Measurements from ENCODE around the gene RALBP1. TPM values are rescaled to one million over a fixed set of nuclear protein-coding genes. Genes with fewer than 3 reads are reported as not detected.
A peak's percentile ranks its signal among the peaks of the same experiment; 100 is the strongest.

Gene RALBP1
- polyA plus RNA-seq, 1 donor from 2014 or later: 30.0 TPM

GRCh38 chr18:9469685-9470084, 5.6 kb upstream of the RALBP1 start:
- Histone ChIP-seq H3K4me2 (ENCODE audit: low read length) (no peak overlapping the region), H2AFZ (ENCODE audit: low read depth, low read length) (no peak overlapping the region), H3K4me3 (ENCODE audit: low read length) (no peak overlapping the region), H3K27ac (ENCODE audit: low read length) (no peak overlapping the region), H4K20me1 (ENCODE audit: insufficient read depth) (no peaks in the 10 kb centered on the region), H3K27me3 (ENCODE audit: insufficient read depth, low read depth, low read length) (no peaks in the 10 kb centered on the region), H3K36me3 (ENCODE audit: insufficient read depth, low read length) (no peaks in the 10 kb centered on the region), H3K9ac (ENCODE audit: low read length) (no peak overlapping the region), H3K79me2 (replicated peaks; ENCODE audit: insufficient read depth, low read length) (no peaks in the 10 kb centered on the region), H3F3A (ENCODE audit: insufficient read depth, low read length, poor library complexity, severe bottlenecking) (no peaks in the 10 kb centered on the region), H3K9me3 (ENCODE audit: low read length) (no peaks in the 10 kb centered on the region), H3K9me2 (ENCODE audit: insufficient read depth, low read length) (no peaks in the 10 kb centered on the region)
- TF ChIP-seq MXI1 (conservative IDR thresholded peaks at IDR 0.05; ENCODE audit: poor library complexity, severe bottlenecking) (no peak), EZH2 (IDR thresholded peaks at IDR 0.05; ENCODE audit: borderline replicate concordance, insufficient read depth, low read length, poor library complexity, severe bottlenecking) (no peak), TAF1 (IDR thresholded peaks at IDR 0.05; ENCODE audit: low read depth) (no peak), EP300 (conservative IDR thresholded peaks at IDR 0.05; ENCODE audit: poor library complexity, severe bottlenecking) (no peak), POLR2AphosphoS5 (IDR thresholded peaks at IDR 0.05) (no peak), SMC3 (conservative IDR thresholded peaks at IDR 0.05; ENCODE audit: poor library complexity) (no peak), RAD21 (conservative IDR thresholded peaks at IDR 0.05) (no peak)
- TF ChIP-seq, protein P1, sequence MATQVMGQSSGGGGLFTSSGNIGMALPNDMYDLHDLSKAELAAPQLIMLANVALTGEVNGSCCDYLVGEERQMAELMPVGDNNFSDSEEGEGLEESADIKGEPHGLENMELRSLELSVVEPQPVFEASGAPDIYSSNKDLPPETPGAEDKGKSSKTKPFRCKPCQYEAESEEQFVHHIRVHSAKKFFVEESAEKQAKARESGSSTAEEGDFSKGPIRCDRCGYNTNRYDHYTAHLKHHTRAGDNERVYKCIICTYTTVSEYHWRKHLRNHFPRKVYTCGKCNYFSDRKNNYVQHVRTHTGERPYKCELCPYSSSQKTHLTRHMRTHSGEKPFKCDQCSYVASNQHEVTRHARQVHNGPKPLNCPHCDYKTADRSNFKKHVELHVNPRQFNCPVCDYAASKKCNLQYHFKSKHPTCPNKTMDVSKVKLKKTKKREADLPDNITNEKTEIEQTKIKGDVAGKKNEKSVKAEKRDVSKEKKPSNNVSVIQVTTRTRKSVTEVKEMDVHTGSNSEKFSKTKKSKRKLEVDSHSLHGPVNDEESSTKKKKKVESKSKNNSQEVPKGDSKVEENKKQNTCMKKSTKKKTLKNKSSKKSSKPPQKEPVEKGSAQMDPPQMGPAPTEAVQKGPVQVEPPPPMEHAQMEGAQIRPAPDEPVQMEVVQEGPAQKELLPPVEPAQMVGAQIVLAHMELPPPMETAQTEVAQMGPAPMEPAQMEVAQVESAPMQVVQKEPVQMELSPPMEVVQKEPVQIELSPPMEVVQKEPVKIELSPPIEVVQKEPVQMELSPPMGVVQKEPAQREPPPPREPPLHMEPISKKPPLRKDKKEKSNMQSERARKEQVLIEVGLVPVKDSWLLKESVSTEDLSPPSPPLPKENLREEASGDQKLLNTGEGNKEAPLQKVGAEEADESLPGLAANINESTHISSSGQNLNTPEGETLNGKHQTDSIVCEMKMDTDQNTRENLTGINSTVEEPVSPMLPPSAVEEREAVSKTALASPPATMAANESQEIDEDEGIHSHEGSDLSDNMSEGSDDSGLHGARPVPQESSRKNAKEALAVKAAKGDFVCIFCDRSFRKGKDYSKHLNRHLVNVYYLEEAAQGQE (IDR thresholded peaks at IDR 0.05; ENCODE audit: borderline replicate concordance): no peak
- TF ChIP-seq, protein P2, sequence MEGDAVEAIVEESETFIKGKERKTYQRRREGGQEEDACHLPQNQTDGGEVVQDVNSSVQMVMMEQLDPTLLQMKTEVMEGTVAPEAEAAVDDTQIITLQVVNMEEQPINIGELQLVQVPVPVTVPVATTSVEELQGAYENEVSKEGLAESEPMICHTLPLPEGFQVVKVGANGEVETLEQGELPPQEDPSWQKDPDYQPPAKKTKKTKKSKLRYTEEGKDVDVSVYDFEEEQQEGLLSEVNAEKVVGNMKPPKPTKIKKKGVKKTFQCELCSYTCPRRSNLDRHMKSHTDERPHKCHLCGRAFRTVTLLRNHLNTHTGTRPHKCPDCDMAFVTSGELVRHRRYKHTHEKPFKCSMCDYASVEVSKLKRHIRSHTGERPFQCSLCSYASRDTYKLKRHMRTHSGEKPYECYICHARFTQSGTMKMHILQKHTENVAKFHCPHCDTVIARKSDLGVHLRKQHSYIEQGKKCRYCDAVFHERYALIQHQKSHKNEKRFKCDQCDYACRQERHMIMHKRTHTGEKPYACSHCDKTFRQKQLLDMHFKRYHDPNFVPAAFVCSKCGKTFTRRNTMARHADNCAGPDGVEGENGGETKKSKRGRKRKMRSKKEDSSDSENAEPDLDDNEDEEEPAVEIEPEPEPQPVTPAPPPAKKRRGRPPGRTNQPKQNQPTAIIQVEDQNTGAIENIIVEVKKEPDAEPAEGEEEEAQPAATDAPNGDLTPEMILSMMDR (IDR thresholded peaks at IDR 0.05; ENCODE audit: poor library complexity, severe bottlenecking): no peak

DNA sequence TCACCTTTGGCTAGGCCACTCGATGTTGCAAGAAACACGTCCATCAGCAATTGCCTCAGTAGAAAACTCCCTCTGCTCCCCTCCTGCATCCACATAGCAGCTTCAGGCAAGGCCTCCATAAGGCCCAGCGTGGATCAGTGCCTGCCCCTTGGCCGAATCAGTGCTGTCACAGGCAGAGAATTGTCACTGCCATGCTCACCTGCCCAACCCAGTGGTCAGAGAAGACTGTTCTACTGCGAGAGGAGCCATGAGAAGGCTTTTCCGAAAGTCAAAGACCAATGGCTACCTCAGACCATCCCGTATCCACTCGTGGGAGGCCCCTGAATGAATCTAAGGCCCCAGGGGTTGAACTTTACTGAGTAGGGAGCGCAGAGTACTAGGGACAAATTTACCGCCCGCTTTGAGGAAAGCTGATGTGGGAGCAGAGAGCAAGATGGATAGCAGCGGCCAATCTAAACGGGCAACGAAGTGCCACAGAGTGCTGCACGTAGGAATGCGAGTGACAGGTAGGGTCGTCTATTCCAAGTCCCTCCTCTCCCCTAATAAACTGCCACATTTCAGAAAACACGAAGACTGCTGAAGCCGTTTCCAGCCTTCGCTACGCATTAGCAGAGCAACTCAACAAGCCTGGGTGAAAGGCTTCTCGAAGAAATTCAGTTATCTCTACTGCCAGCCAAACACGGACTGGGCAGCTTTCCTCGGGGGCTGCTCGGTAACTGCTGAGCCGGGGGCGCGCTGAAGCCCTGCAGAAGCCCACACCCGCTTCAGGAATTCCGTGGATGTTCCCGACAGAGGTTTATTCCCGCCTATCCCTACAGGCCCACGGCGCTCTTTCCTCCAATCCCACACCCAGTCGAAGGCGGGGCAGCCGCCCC, 968 bp upstream of the RALBP1 start:
- H3K27me3 ChIP-seq (ENCODE audit: insufficient read depth, low read depth, low read length): no peaks in the 10 kb centered on the region
- H3K9ac ChIP-seq (ENCODE audit: low read length): peak overlapping the region; percentile 82
- H3K36me3 ChIP-seq (ENCODE audit: insufficient read depth, low read length): no peaks in the 10 kb centered on the region
- no peaks in the 10 kb centered on the region for H3F3A ChIP-seq (ENCODE audit: insufficient read depth, low read length, poor library complexity, severe bottlenecking)
- H3K4me3 ChIP-seq (ENCODE audit: low read length): peak overlapping the region; percentile 86
- H3K4me2 ChIP-seq (ENCODE audit: low read length): peak overlapping the region; percentile 47
- no peaks in the 10 kb centered on the region for H4K20me1 ChIP-seq (ENCODE audit: insufficient read depth)
- no peaks in the 10 kb centered on the region for H3K9me3 ChIP-seq (ENCODE audit: low read length)
- peaks cover 23% of the 10 kb centered on the region for H3K79me2 ChIP-seq (replicated peaks; ENCODE audit: insufficient read depth, low read length)
- peak overlapping the region; percentile 86 for H3K27ac ChIP-seq (ENCODE audit: low read length)
- TF ChIP-seq, protein P1 (IDR thresholded peaks at IDR 0.05; ENCODE audit: borderline replicate concordance): peak; percentile 69
- no peak for TF ChIP-seq EZH2 (IDR thresholded peaks at IDR 0.05; ENCODE audit: borderline replicate concordance, insufficient read depth, low read length, poor library complexity, severe bottlenecking)
- TF ChIP-seq TAF1 (IDR thresholded peaks at IDR 0.05; ENCODE audit: low read depth): no peak
- H2AFZ ChIP-seq (ENCODE audit: low read depth, low read length): peak overlapping the region; percentile 95
- no peaks in the 10 kb centered on the region for H3K9me2 ChIP-seq (ENCODE audit: insufficient read depth, low read length)
